Gastroesophageal sphincter (tissue), 3 donors: Measurements from ENCODE around the gene MTG2.

Experiments used
- CTCF ChIP-seq, 4 experiments: fragments of 200-600 bp in 2 of 4; fragments of 450-650 bp in 2 of 4; sonication (generic) in 1 of 4; IDR thresholded peaks; one replicate each; pipeline ENCODE4 v1.5.1; 2017 to 2019; ENCODE audit warnings: antibody characterized with exemption in 4 of 4, mild to moderate bottlenecking in 2 of 4, moderate library complexity in 2 of 4
- POLR2A ChIP-seq, 2 donors: fragments of 450-650 bp; IDR thresholded peaks; one replicate each; pipeline ENCODE4 v1.6.1; 2017; ENCODE audit warnings: antibody characterized with exemption in 2 of 2, mild to moderate bottlenecking in 2 of 2, moderate library complexity in 1 of 2
- POLR2AphosphoS5 ChIP-seq: sonication (generic); formaldehyde crosslinking; IDR thresholded peaks from one replicate; pipeline ENCODE4 v1.6.1; 2017; ENCODE audit warnings: antibody characterized with exemption

- TF ChIP-seq POLR2AphosphoS5, result no peak
- TF ChIP-seq POLR2A (IDR thresholded peaks at IDR 0.05), result no peak
- no peak for TF ChIP-seq CTCF (IDR thresholded peaks at IDR 0.05)
These were observed 32.5 kb downstream of the MTG2 start for GRCh38 chr20:62215020-62215990.
